OCI-LY1 (cell line): ENCODE results near the gene RHOT1.

ENCODE experiments used
- EZH2 ChIP-seq: fragments of 200-600 bp; sonication (generic), shearing (Covaris generic); IDR thresholded peaks from 2 replicates; pipeline ENCODE4 v1.8.0; 2017; ENCODE audit warnings: borderline replicate concordance, mixed run types, mild to moderate bottlenecking, antibody characterized with exemption, low read length, moderate library complexity, mixed read lengths
- TF ChIP-seq, protein P1 (sequence below): fragments of 200-600 bp; sonication (generic), shearing (Covaris generic); IDR thresholded peaks from 2 replicates; pipeline ENCODE4 v1.5.1; 2017; ENCODE audit warnings: mild to moderate bottlenecking, antibody characterized with exemption, low read length, moderate library complexity, mixed read lengths

DNA sequence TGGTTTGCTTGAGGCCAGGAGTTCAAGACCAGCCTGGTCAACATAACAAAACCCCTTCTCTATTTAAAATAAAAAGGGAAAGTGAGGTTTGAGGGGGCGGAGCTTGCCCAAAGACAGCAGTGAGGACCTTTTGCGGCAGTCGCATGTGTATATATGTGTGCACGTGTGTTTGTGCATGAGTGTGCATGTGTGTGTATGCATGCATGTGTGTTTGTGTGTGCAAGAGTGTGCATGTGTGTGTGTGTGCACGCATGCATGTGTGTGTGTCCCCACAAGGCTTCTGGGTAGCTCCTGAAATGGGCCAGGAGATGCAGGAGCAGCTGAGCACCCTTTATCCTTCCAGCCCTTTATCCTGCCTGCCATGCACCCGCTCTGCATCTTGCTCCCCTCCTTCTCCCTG, 132.3 kb downstream of the RHOT1 start:
- TF ChIP-seq, protein P1, sequence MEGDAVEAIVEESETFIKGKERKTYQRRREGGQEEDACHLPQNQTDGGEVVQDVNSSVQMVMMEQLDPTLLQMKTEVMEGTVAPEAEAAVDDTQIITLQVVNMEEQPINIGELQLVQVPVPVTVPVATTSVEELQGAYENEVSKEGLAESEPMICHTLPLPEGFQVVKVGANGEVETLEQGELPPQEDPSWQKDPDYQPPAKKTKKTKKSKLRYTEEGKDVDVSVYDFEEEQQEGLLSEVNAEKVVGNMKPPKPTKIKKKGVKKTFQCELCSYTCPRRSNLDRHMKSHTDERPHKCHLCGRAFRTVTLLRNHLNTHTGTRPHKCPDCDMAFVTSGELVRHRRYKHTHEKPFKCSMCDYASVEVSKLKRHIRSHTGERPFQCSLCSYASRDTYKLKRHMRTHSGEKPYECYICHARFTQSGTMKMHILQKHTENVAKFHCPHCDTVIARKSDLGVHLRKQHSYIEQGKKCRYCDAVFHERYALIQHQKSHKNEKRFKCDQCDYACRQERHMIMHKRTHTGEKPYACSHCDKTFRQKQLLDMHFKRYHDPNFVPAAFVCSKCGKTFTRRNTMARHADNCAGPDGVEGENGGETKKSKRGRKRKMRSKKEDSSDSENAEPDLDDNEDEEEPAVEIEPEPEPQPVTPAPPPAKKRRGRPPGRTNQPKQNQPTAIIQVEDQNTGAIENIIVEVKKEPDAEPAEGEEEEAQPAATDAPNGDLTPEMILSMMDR, result no peak
- TF ChIP-seq EZH2, result no peak
